Calu3 (cell line): ENCODE data around the gene NPW. TPM values are rescaled to one million over a fixed set of nuclear protein-coding genes. Genes with fewer than 3 reads are reported as not detected.

Experiments
- BruUV-seq: library from RNA; stranded (reverse); fragments of 400-500 nt; replicated peaks from 2 replicates; lab custom pipeline; 2021; lab: Mats Ljungman, UMichigan
- CTCF ChIA-PET: fragments of 300-600 bp; sonication (Branson Sonifier 250); formaldehyde crosslinking; loops from one replicate; lab custom pipeline; 2022; ENCODE audit warnings: antibody characterized with exemption; lab: Charles Lee
- DNase-seq: peaks from one replicate; pipeline ENCODE4 v3.0.0; 2022
- H3K27ac Mint-ChIP-seq: one replicate; pipeline ENCODE4 v1.8.0; 2022; ENCODE audit warnings: mixed read lengths; ENCODE audit not compliant: unreplicated experiment
- H3K27me3 Mint-ChIP-seq: one replicate; pipeline ENCODE4 v1.8.0; 2022; ENCODE audit warnings: mixed read lengths; ENCODE audit not compliant: unreplicated experiment
- H3K36me3 Mint-ChIP-seq: one replicate; pipeline ENCODE4 v1.8.0; 2022; ENCODE audit warnings: mild to moderate bottlenecking, moderate library complexity, mixed read lengths; ENCODE audit not compliant: insufficient read depth, unreplicated experiment
- H3K4me1 Mint-ChIP-seq: one replicate; pipeline ENCODE4 v1.8.0; 2022; ENCODE audit warnings: mild to moderate bottlenecking, low read depth, mixed read lengths; ENCODE audit not compliant: unreplicated experiment
- H3K4me3 Mint-ChIP-seq: one replicate; pipeline ENCODE4 v1.8.0; 2022; ENCODE audit warnings: mild to moderate bottlenecking, low read depth, moderate library complexity, mixed read lengths; ENCODE audit not compliant: unreplicated experiment
- H3K9me3 Mint-ChIP-seq: one replicate; pipeline ENCODE4 v1.8.0; 2022; ENCODE audit warnings: low read depth, mixed read lengths; ENCODE audit not compliant: unreplicated experiment
- CTCF ChIP-seq: fragments of 200-600 bp; IDR thresholded peaks from one replicate; pipeline ENCODE4 v1.8.0; 2022; ENCODE audit warnings: antibody characterized with exemption; ENCODE audit not compliant: unreplicated experiment
- intact Hi-C: fragments of 100-400 bp; cut with micrococcal nuclease; formaldehyde crosslinking; loops from one replicate; pipeline ENCODE4 v1.10.0; 2022; ENCODE audit not compliant: unreplicated experiment
- total RNA-seq: library from RNA; stranded (reverse); gene quantifications from 2 replicates; pipeline ENCODE4 v1.2.3, GENCODE V29; 2022

NPW gene
- total RNA-seq, 1 experiment from 2014 or later = 1.5 TPM

- H3K4me1 Mint-ChIP-seq = peaks cover 38% of the 10 kb centered on the region
- intact Hi-C loops = no loop called here
- peak overlapping the region; percentile 10 for H3K27ac Mint-ChIP-seq
- TF ChIP-seq CTCF = no peak
- no peak for DNase-seq
- peaks cover 53% of the 10 kb centered on the region for H3K36me3 Mint-ChIP-seq
- H3K9me3 Mint-ChIP-seq = no peaks in the 10 kb centered on the region
- BruUV-seq = no TSS peak
- no peaks in the 10 kb centered on the region for H3K27me3 Mint-ChIP-seq
- H3K4me3 Mint-ChIP-seq = peak overlapping the region; percentile 89
- CTCF ChIA-PET = no interaction called here
These were observed 13.9 kb upstream of the NPW start for GRCh38 chr16:2005646-2006045.

GRCh38 chr16:2006317-2006716 is 13.3 kb upstream of the NPW start:
- H3K9me3 Mint-ChIP-seq = no peaks in the 10 kb centered on the region
- peak overlapping the region; percentile 10 for H3K27ac Mint-ChIP-seq
- H3K4me1 Mint-ChIP-seq = peaks cover 38% of the 10 kb centered on the region
- CTCF ChIA-PET = no interaction called here
- H3K4me3 Mint-ChIP-seq = peak overlapping the region; percentile 89
- TF ChIP-seq CTCF = no peak
- no peaks in the 10 kb centered on the region for H3K27me3 Mint-ChIP-seq
- BruUV-seq = no TSS peak
- H3K36me3 Mint-ChIP-seq = peaks cover 48% of the 10 kb centered on the region
- no peak for DNase-seq
- intact Hi-C loops = no loop called here

- Mint-ChIP-seq H3K9me3 (no peaks in the 10 kb centered on the region), H3K27ac (peak overlapping the region; percentile 40), H3K4me3 (peak overlapping the region; percentile 89), H3K36me3 (peaks cover 45% of the 10 kb centered on the region), H3K27me3 (no peaks in the 10 kb centered on the region), H3K4me1 (peaks cover 38% of the 10 kb centered on the region)
- DNase-seq = no peak
- no TSS peak for BruUV-seq
- intact Hi-C loops = no loop called here
- CTCF ChIA-PET = interaction anchor here (1.1 to 1.6 kb wide), 3 partner anchors 26 to 133 kb away, joined by 3 to 6 read pairs (median 3); partner anchors contain the start of gene RPS2
- no peak for TF ChIP-seq CTCF
These were observed 12.3 kb upstream of the NPW start for GRCh38 chr16:2007081-2007836.

- peaks cover 38% of the 10 kb centered on the region for H3K4me1 Mint-ChIP-seq
- peak; percentile 66 for DNase-seq
These were observed 11.5 kb upstream of the NPW start for GRCh38 chr16:2008009-2008526.

More at GRCh38 chr16:2008009-2008526, 11.5 kb upstream of the NPW start:
- CTCF ChIA-PET = interaction anchor here (0.7 to 1.6 kb wide), 6 partner anchors 13 to 140 kb away, joined by 3 to 6 read pairs (median 4); partner anchors contain the start of genes RAB26 and RPS2
- peaks cover 44% of the 10 kb centered on the region for H3K36me3 Mint-ChIP-seq
- BruUV-seq = TSS peak; percentile 78
- H3K27ac Mint-ChIP-seq = peak overlapping the region; percentile 40
- H3K27me3 Mint-ChIP-seq = no peaks in the 10 kb centered on the region
- H3K4me3 Mint-ChIP-seq = peak overlapping the region; percentile 89
- no peak for TF ChIP-seq CTCF
- H3K9me3 Mint-ChIP-seq = no peaks in the 10 kb centered on the region
- intact Hi-C loops = no loop called here
